OCI-LY3 (cell line): ENCODE data around the gene GRIN2A.
A peak's percentile ranks its signal among the peaks of the same experiment; 100 is the strongest.

Source experiments
- H2AFZ ChIP-seq: fragments of 200-600, 300-600 bp; shearing (Covaris generic); 2 replicates; pipeline ENCODE4 v1.6.0; 2014; ENCODE audit warnings: antibody characterized with exemption, low read depth, low read length
- H3K27ac ChIP-seq: fragments of 200-600, 300-600 bp; sonication (generic); 2 replicates; pipeline ENCODE4 v1.5.1; 2014; ENCODE audit warnings: mild to moderate bottlenecking, low read length, moderate library complexity, mixed read lengths
- H3K27me3 ChIP-seq: fragments of 200-600, 300-600 bp; sonication (generic); 2 replicates; pipeline ENCODE4 v1.6.1; 2014; ENCODE audit warnings: low read depth, low read length, mixed read lengths
- H3K36me3 ChIP-seq: fragments of 200-600, 300-600 bp; sonication (generic); replicated peaks from 2 replicates; pipeline ENCODE3; 2014; ENCODE audit warnings: low read depth, low read length, mixed read lengths
- H3K4me1 ChIP-seq: fragments of 300-600, 200-600 bp; sonication (generic); 2 replicates; pipeline ENCODE4 v1.6.1; 2014; ENCODE audit warnings: low read length, mixed read lengths
- H3K4me2 ChIP-seq: fragments of 200-600, 300-600 bp; sonication (generic); 2 replicates; pipeline ENCODE4 v1.6.1; 2014; ENCODE audit warnings: low read length, mixed read lengths
- H3K4me3 ChIP-seq: fragments of 300-600, 200-600 bp; sonication (generic); 2 replicates; pipeline ENCODE4 v1.5.1; 2014; ENCODE audit warnings: antibody characterized with exemption, mild to moderate bottlenecking, low read length, moderate library complexity
- H3K79me2 ChIP-seq: fragments of 300-600, 200-600 bp; shearing (Covaris generic); 2 replicates; pipeline ENCODE4 v1.6.1; 2014; ENCODE audit warnings: mild to moderate bottlenecking, low read length, mixed read lengths
- H3K9ac ChIP-seq: fragments of 300-600, 200-600 bp; shearing (Covaris generic); 2 replicates; pipeline ENCODE4 v1.6.0; 2014; ENCODE audit warnings: mild to moderate bottlenecking, low read length, moderate library complexity
- H3K9me3 ChIP-seq: fragments of 200-600, 300-600 bp; shearing (Covaris generic); 2 replicates; pipeline ENCODE4 v1.6.1; 2014; ENCODE audit warnings: low read length, mixed read lengths; ENCODE audit not compliant: insufficient read depth
- H4K20me1 ChIP-seq: fragments of 200-600, 300-600 bp; sonication (generic); 2 replicates; pipeline ENCODE4 v1.6.1; 2016; ENCODE audit warnings: low read length, mixed read lengths; ENCODE audit not compliant: insufficient read depth
- CTCF ChIP-seq: fragments of 200-600, 300-600 bp; sonication (generic); IDR thresholded peaks from 2 replicates; pipeline ENCODE4 v1.5.1; 2014; ENCODE audit warnings: antibody characterized with exemption, low read length, low read depth
- EZH2phosphoT487 ChIP-seq: fragments of 200-600 bp; shearing (Covaris generic); IDR thresholded peaks from 2 replicates; pipeline ENCODE4 v1.6.1; 2018; ENCODE audit warnings: antibody characterized with exemption, mixed run types, low read depth

Gene GRIN2A

GRCh38 chr16:9932919-9933653, 249.1 kb downstream of the GRIN2A start:
- H3K36me3 ChIP-seq = no peaks in the 10 kb centered on the region
- H4K20me1 ChIP-seq = no peaks in the 10 kb centered on the region
- no peak overlapping the region for H3K27ac ChIP-seq
- TF ChIP-seq EZH2phosphoT487 (no peak), CTCF (no peak)
- H3K4me1 ChIP-seq = peaks cover 44% of the 10 kb centered on the region
- peak overlapping the region; percentile 50 for H3K4me2 ChIP-seq
- H2AFZ ChIP-seq = 0 out of 2 replicates have a peak overlapping the region, but pooled peaks have one; percentile 4
- no peak overlapping the region for H3K4me3 ChIP-seq
- no peaks in the 10 kb centered on the region for H3K79me2 ChIP-seq
- no peaks in the 10 kb centered on the region for H3K9me3 ChIP-seq
- H3K9ac ChIP-seq = no peak overlapping the region
- no peaks in the 10 kb centered on the region for H3K27me3 ChIP-seq

- Histone ChIP-seq H3K79me2 (no peaks in the 10 kb centered on the region), H3K4me1 (peaks cover 50% of the 10 kb centered on the region)
These were observed 250.2 kb downstream of the GRIN2A start for GRCh38 chr16:9932000-9932399.

GRCh38 chr16:9929836-9930235, 252.4 kb downstream of the GRIN2A start:
- Histone ChIP-seq H3K9ac (no peak overlapping the region; the same call in 1 of the 2 replicates), H4K20me1 (no peaks in the 10 kb centered on the region), H3K4me1 (peaks cover 62% of the 10 kb centered on the region), H2AFZ (no peak overlapping the region), H3K36me3 (no peaks in the 10 kb centered on the region), H3K79me2 (no peaks in the 10 kb centered on the region), H3K9me3 (no peaks in the 10 kb centered on the region), H3K4me2 (peak overlapping the region; percentile 49), H3K27me3 (no peaks in the 10 kb centered on the region), H3K27ac (peak overlapping the region; percentile 66), H3K4me3 (no peak overlapping the region)
- TF ChIP-seq CTCF (no peak), EZH2phosphoT487 (no peak)

More at GRCh38 chr16:9932000-9932399, 250.2 kb downstream of the GRIN2A start:
- no peaks in the 10 kb centered on the region for H4K20me1 ChIP-seq
- H3K27ac ChIP-seq = no peak overlapping the region
- no peaks in the 10 kb centered on the region for H3K9me3 ChIP-seq
- H3K9ac ChIP-seq = no peak overlapping the region
- H3K36me3 ChIP-seq = no peaks in the 10 kb centered on the region
- TF ChIP-seq CTCF = no peak
- TF ChIP-seq EZH2phosphoT487 = no peak
- H3K27me3 ChIP-seq = no peaks in the 10 kb centered on the region
- no peak overlapping the region for H3K4me2 ChIP-seq
- H2AFZ ChIP-seq = no peak overlapping the region
- no peak overlapping the region for H3K4me3 ChIP-seq

GRCh38 chr16:9929313-9929712, 252.9 kb downstream of the GRIN2A start:
- Histone ChIP-seq H2AFZ (no peak overlapping the region), H3K79me2 (no peaks in the 10 kb centered on the region), H3K4me3 (no peak overlapping the region), H3K27ac (peak overlapping the region; percentile 66), H3K4me2 (peak overlapping the region; percentile 49), H3K9me3 (no peaks in the 10 kb centered on the region), H3K4me1 (peaks cover 63% of the 10 kb centered on the region), H3K27me3 (no peaks in the 10 kb centered on the region), H3K9ac (no peak overlapping the region; the same call in 1 of the 2 replicates), H3K36me3 (no peaks in the 10 kb centered on the region), H4K20me1 (no peaks in the 10 kb centered on the region)
- no peak for TF ChIP-seq CTCF
- no peak for TF ChIP-seq EZH2phosphoT487
